ENCODE results near the gene JMJD8. TPM values are rescaled to one million over a fixed set of nuclear protein-coding genes. Genes with fewer than 3 reads are reported as not detected.

Gene JMJD8
- total RNA-seq, 2 experiments from 2014 or later, result 18.2 to 20.5 TPM

DNA sequence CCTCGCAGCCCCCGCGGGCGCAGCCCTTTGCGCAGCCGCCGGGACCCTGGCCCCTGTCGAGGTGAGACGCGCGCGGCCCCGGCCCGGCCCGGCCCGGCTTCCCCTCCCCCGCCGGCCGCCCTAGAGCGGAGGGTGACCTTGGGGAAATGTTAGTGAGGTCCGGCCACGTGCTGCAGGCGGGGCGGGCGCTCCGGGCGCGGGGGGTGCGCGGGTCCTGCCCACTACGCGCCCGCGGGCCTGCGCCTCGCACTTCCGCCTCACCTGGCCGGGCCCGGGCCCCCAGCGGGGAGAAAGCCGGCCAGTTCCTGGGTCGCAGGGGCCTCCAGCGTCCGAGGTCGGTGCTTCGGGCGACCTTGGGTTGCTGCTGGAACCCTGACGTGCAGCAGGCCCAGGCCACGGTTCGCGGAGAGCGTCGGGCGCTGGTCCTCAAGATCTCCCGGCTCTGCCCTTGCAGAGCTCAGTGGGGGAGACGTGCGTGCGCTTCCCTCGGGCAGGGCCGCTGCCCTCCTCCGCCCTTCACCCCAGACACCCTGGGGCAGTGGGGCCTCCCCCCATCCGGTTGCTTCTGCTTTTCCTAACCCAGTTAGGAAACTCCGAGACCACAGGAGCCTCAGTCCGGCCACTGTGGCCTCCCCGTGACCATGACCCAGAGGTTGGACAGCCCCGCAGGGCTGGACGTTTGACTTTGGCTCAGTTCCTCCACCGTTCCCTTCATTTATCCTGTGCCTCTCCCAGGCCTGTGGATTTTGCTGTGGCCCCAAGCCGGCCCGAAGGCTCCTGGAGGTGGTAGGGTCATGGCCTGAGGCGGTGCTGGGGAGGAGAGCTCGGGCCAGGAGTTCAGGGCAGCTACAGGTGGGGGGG, 41.7 kb downstream of the JMJD8 start:
- Mint-ChIP-seq H3K4me1 (ENCODE audit: low read depth) (peaks cover 22% of the 10 kb centered on the region), H3K4me3 (peak overlapping the region; percentile 71), H3K9me3 (no peaks in the 10 kb centered on the region), H3K27me3 (ENCODE audit: low read depth) (no peaks in the 10 kb centered on the region), H3K27ac (no peak overlapping the region), H3K36me3 (ENCODE audit: low read depth) (no peaks in the 10 kb centered on the region)
- intact Hi-C loops (cut with micrococcal nuclease), result no loop called here
- CTCF ChIA-PET, result no interaction called here
- DNase-seq, result peak; percentile 22

DNA sequence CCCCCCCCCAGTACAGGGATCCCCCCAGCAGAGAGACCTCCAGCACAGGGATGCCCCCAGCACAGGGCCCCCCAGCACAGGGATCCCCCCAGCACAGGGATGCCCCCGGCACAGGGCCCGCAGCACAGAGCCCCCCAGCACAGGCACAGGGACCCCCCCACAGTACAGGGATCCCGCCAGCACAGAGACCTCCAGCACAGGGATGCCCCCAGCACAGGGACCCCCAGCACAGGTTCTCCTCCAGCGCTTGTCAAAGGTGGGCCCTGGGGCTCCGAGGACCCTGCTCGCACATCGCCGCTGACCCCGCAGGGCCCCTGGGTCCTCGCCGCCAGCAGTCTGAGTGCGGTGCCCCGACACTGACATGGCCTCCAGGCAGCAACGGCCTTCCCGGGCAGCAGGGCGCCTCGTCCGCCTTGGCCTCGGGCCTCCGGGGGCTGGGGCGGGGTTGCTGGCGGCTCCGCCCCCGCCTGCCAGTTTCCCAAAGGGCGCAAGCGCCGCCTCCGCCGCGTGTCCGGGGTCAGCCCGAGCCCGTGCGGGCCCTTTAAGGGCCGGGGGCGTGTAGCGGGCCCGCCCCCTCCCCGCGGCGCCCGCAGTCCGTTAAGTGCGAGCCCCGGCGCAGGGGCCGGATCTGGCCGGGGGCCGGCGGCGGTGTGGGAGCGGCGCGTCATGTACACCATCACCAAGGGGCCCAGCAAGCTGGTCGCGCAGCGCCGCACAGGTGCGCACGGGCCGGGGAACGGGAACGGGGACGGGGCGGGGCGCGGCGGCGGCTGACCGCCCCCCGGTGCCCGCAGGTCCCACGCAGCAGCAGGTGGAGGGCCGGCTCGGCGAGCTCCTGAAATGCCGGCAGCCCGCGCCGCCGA, 42.6 kb downstream of the JMJD8 start, which contains the start of gene MCRIP2:
TSS of gene MCRIP2 (plus strand) at position 503 of the 863 bp plus-strand sequence. CDS start at position 667, 164 bp downstream.
- intact Hi-C loops (cut with micrococcal nuclease), result no loop called here
- H3K4me1 Mint-ChIP-seq (ENCODE audit: low read depth), result peaks cover 25% of the 10 kb centered on the region
- H3K27ac Mint-ChIP-seq, result no peak within 1 kb of the TSS
- CTCF ChIA-PET, result no interaction called here
- peak; percentile 71 for DNase-seq
- no peaks in the 10 kb centered on the region for H3K27me3 Mint-ChIP-seq (ENCODE audit: low read depth)
- peak within 1 kb of the TSS; percentile 71 for H3K4me3 Mint-ChIP-seq
- no peaks in the 10 kb centered on the region for H3K9me3 Mint-ChIP-seq
- H3K36me3 Mint-ChIP-seq (ENCODE audit: low read depth), result peaks cover 2% of the 10 kb centered on the region

DNA sequence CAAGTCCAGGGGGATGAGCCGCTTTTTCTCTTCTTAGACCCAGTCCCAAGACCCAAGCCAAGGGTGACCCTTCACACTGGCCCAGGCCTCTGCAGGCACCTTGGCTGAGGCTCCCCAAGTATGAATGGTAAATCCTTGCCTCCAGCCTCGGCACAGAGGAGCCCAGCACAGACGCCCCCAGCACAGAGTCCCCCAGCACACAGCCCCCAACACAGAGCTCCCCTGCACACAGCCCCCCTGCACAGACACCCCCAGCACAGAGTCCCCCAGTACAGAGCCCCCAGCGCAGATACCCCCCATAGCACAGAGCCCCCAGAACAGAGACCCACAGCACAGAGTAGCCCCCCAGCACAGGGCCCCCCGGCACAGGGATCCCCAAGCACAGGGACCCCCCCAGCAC, 43.5 kb downstream of the JMJD8 start:
- H3K27ac Mint-ChIP-seq, result no peak overlapping the region
- peak overlapping the region; percentile 24 for H3K4me3 Mint-ChIP-seq
- intact Hi-C loops (cut with micrococcal nuclease), result no loop called here
- no peaks in the 10 kb centered on the region for H3K27me3 Mint-ChIP-seq (ENCODE audit: low read depth)
- peaks cover 2% of the 10 kb centered on the region for H3K36me3 Mint-ChIP-seq (ENCODE audit: low read depth)
- DNase-seq, result no peak
- CTCF ChIA-PET, result no interaction called here
- no peaks in the 10 kb centered on the region for H3K9me3 Mint-ChIP-seq
- peaks cover 25% of the 10 kb centered on the region for H3K4me1 Mint-ChIP-seq (ENCODE audit: low read depth)

DNA sequence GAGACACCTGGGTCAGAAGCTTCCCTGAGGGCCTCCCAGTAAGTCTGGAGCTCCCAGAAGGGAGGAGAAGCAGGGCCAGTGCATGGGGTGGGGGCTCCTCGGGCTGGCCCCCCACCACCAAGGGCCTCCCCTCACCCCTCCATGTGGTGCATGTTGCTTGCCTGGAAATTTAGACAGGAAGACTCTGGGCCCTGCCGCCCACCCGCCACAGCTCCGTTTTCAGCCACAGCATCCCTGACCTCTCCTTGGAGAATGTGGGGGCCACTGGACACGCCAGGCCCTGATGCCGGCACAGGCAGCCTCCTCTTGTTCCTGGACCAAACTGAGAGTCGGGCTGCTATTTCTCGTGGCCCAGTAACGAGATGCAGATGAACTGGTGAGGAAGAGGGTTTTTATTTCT, 45.3 kb downstream of the JMJD8 start:
- Mint-ChIP-seq H3K27ac (no peak overlapping the region), H3K4me1 (ENCODE audit: low read depth) (peaks cover 20% of the 10 kb centered on the region), H3K36me3 (ENCODE audit: low read depth) (peaks cover 10% of the 10 kb centered on the region), H3K4me3 (no peak overlapping the region), H3K9me3 (no peaks in the 10 kb centered on the region), H3K27me3 (ENCODE audit: low read depth) (no peaks in the 10 kb centered on the region)
- no peak for DNase-seq
- intact Hi-C loops (cut with micrococcal nuclease), result no loop called here
- CTCF ChIA-PET, result no interaction called here

DNA sequence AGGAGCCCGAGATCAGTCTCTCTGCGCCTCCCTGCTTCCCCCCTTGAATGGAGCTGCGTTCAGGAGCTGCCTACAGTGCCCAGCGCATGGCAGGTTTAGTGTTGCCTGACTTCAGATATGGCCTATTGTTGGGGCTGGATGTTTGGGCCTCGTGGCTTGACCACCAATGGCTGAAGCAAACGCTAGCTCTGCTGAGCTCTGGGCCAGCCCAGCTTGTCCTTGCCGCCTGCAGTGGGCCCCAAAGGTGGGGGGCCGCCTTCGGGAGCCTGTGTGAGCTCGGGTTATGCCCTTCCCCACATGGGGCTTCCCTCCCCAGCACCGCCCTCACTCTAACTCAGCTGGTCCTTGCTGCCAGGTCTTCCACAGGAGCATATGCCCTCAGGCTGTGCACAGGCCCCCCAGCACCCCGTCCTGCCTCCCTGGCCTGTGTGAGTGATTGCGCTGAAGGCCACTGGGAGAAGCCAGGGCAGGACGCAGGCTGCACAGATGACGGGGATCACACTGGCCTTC, 46.0 kb downstream of the JMJD8 start:
- CTCF ChIA-PET, result no interaction called here
- intact Hi-C loops (cut with micrococcal nuclease), result no loop called here
- Mint-ChIP-seq H3K27me3 (ENCODE audit: low read depth) (no peaks in the 10 kb centered on the region), H3K4me1 (ENCODE audit: low read depth) (peaks cover 15% of the 10 kb centered on the region), H3K36me3 (ENCODE audit: low read depth) (peaks cover 11% of the 10 kb centered on the region), H3K27ac (no peak overlapping the region), H3K9me3 (no peaks in the 10 kb centered on the region), H3K4me3 (no peak overlapping the region)
- DNase-seq, result no peak

DNA sequence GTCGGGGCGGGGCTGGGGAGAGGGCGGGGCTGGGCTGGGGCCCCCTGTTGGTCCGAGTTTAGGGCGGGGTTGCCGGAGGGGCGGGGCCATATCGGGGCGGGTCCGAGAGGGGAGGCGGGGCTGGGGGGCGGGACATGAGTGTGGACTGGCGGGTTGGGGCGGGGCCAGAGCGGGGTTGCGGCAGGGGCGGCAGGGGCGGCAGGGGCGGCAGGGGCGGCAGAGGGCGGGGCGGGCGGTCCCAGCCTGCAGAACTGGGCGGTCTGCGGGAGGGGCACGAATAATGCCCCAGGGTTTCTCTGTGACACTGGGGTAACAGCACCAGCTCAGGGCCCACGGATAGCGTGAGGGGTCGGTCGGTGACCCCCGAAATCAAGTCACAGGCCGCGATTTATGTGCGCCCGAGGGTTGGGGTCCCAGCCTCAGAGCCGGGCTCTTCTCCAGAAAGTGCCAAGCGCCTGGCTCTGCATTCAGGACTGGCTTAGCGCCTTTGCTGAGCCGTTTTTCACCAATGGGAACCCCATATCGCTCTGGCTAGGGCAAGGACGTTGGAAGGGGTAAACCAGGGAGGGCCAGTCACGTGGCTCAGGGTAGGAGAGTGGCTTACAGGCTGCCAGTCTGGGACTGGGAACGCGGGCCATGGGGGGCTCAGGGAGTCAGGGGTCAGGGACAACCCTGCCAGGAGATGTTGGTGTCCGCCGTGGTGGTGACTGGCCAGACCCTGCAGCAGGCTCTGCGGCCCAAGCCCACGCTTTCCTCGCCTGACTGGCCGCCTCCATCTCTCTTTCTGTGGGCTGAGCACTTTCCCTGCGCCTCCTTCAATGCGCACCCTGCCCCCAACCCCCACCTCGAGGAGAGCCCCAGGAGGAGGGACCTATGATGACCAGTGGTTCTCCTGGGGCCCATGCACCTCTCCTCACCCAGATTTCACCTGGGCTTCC, 46.8 kb downstream of the JMJD8 start:
- Mint-ChIP-seq H3K4me1 (ENCODE audit: low read depth) (peaks cover 15% of the 10 kb centered on the region), H3K36me3 (ENCODE audit: low read depth) (peaks cover 11% of the 10 kb centered on the region), H3K4me3 (peak overlapping the region; percentile 90), H3K9me3 (no peaks in the 10 kb centered on the region), H3K27me3 (ENCODE audit: low read depth) (no peaks in the 10 kb centered on the region), H3K27ac (peak overlapping the region; percentile 91)
- peak; percentile 92 for DNase-seq
- intact Hi-C loops (cut with micrococcal nuclease), result loop anchor here (2.0 kb wide), 1 partner anchor 47 kb away; the partner anchor contains the start of gene JMJD8
- CTCF ChIA-PET, result interaction anchor here (1.2 kb wide), 1 partner anchor 11 kb away, joined by 6 read pairs; no protein-coding TSS in a partner anchor

DNA sequence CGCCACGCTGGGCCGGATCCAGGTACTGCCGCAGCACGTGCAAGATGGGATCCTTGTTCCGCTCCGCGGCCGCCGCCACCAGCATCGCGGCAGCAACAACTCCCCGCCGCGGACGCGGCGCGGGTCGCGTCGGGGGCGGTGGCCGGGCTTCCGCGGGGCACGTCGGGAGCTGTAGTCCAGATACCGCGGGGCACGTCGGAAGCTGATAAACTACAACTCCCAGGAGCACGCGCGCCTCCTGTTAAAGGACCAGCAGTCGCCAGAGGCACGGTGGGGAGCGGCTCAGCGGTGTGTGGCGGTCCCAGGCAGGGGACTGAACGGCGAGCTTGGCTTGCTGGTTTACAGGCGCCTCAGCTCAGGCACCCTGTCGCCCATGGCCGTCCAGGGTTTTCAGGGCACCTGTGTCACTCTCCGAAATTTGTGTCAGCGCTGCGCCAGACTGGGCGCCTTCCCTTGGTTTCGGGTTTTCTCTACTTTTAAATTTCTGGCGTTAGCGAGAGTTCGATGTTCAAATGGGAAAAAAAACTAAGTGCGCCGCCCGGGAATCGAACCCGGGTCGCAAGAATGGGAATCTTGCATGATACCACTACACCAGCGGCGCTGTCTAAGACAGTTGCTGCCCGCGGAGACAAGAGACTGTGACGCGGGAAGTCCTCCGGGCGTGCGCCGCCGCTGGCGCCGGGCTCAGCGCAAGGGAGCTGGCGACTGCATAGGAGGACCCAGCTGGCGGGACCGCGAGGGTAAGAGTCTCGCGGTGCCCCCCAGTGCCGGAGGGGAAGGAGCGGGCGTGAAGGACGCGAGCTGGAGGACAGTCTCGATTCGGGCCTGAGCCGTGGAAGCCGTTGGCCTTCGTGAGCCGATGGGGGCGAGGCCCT, 47.7 kb downstream of the JMJD8 start, which contains the start of gene METTL26:
TSS of gene METTL26 (minus strand) at position 100 of the 875 bp plus-strand sequence. CDS start at position 85, 15 bp downstream.
- peaks cover 11% of the 10 kb centered on the region for H3K36me3 Mint-ChIP-seq (ENCODE audit: low read depth)
- peak within 1 kb of the TSS; percentile 91 for H3K27ac Mint-ChIP-seq
- CTCF ChIA-PET, result interaction anchor here (0.6 to 1.2 kb wide), 3 partner anchors 11 to 529 kb away, joined by 3 to 6 read pairs (median 3); no protein-coding TSS in a partner anchor
- intact Hi-C loops (cut with micrococcal nuclease), result loop anchor here (1.0 to 2.0 kb wide), 5 partner anchors 13 to 111 kb away; partner anchors contain the start of genes JMJD8 and WDR90
- peak; percentile 95 for DNase-seq
- H3K4me3 Mint-ChIP-seq, result peak within 1 kb of the TSS; percentile 90
- no peaks in the 10 kb centered on the region for H3K27me3 Mint-ChIP-seq (ENCODE audit: low read depth)
- H3K9me3 Mint-ChIP-seq, result no peaks in the 10 kb centered on the region
- peaks cover 15% of the 10 kb centered on the region for H3K4me1 Mint-ChIP-seq (ENCODE audit: low read depth)

DNA sequence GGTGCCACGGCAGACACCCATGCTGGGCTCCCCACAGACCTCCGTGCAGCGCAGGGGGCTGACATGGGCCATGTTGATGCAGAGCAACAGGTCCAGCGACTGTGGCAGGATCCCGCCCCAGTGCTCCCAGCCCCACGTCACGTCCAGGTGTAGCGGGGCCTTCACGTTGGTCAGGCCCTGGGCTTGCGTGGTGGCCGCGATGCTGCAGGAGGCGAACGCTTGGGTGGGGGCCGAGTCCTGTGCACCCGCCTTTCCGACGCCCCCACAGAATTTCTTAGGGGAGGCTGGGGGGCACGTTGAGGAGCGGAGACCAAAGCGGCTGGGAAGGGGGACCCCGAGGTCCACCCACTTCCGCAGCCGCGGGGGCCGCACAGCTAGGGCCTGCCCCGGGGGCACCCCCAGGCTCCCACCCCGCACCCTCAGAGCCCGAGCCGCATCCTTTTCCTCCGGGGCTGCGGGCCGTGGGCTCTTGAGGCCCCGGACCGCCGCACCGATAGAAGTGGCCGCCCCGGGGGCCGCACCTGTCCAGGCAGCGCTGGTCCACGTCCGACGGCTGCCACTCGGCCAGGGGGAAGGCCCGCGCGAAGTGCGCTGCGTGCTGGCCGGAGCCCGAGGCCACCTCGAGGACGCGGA, 48.4 kb downstream of the JMJD8 start:
- Mint-ChIP-seq H3K9me3 (no peaks in the 10 kb centered on the region), H3K4me3 (peak overlapping the region; percentile 90), H3K36me3 (ENCODE audit: low read depth) (peaks cover 11% of the 10 kb centered on the region), H3K4me1 (ENCODE audit: low read depth) (peaks cover 15% of the 10 kb centered on the region), H3K27ac (no peak overlapping the region), H3K27me3 (ENCODE audit: low read depth) (no peaks in the 10 kb centered on the region)
- CTCF ChIA-PET, result interaction anchor here (0.7 kb wide), 1 partner anchor 529 kb away, joined by 3 read pairs; no protein-coding TSS in a partner anchor
- intact Hi-C loops (cut with micrococcal nuclease), result loop anchor here (1.0 to 2.0 kb wide), 5 partner anchors 14 to 110 kb away; partner anchors contain the start of genes JMJD8 and WDR90
- DNase-seq, result peak; percentile 28

DNA sequence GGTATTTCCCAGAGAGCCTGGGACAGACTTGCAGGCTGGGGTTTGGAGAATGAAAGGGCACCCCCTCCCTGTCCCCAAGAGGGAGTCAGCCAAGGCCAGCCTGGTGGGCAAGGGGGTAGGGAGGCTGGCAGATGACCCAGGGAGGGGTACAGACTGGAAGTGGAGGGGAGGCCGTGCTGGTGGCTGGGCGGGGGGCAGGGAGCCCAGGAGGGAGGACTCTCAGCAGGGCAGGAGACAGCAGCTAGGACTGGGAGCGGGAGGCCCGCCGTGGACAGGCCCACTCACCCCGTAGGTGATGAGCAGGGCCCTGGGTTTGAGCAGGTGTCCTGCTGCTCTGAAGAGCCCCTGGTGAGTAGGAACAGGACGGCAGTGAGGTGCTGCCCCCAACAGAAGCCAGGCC, 49.1 kb downstream of the JMJD8 start:
- Mint-ChIP-seq H3K4me3 (peak overlapping the region; percentile 66), H3K27me3 (ENCODE audit: low read depth) (no peaks in the 10 kb centered on the region), H3K4me1 (ENCODE audit: low read depth) (peaks cover 15% of the 10 kb centered on the region), H3K27ac (no peak overlapping the region), H3K36me3 (ENCODE audit: low read depth) (peaks cover 11% of the 10 kb centered on the region), H3K9me3 (no peaks in the 10 kb centered on the region)
- CTCF ChIA-PET, result no interaction called here
- no peak for DNase-seq
- intact Hi-C loops (cut with micrococcal nuclease), result no loop called here

DNA sequence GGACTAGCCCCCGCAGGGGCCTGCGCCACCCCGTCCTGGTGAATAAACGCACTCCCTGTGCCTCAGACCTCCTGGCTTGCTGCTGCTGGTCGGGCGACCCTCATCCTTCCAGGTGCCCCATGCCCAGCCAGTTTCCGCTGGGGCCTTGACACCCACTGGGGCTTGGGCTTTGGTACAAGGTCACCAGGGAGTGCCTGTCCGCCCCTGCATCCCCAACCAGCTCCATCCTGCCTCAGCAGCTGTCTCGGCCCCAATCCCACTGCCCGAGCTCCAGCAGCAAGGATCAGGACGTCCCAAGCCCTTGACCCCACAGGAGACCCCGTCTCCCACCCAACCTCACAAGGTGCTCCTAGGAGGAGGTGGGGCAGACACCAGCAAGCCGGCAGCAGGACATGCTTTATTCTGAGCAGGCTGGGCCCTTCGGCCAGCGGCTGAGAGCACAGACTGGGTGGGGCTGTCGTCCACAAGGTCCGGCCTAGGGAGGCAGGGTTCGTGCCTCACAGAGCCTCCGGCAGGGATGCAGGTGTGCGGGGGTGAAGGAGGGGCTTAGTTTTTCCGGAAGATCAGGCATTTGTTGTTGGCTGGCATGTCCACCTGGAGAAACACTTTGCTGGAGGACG, 50.0 kb downstream of the JMJD8 start:
- DNase-seq, result no peak
- Mint-ChIP-seq H3K9me3 (no peaks in the 10 kb centered on the region), H3K4me1 (ENCODE audit: low read depth) (peaks cover 15% of the 10 kb centered on the region), H3K4me3 (peak overlapping the region; percentile 45), H3K27ac (no peak overlapping the region), H3K27me3 (ENCODE audit: low read depth) (no peaks in the 10 kb centered on the region), H3K36me3 (ENCODE audit: low read depth) (peaks cover 11% of the 10 kb centered on the region)
- CTCF ChIA-PET, result interaction anchor here (0.6 kb wide), 1 partner anchor 212 kb away, joined by 3 read pairs; no protein-coding TSS in a partner anchor
- intact Hi-C loops (cut with micrococcal nuclease), result no loop called here

All from activated naive CD4-positive, alpha-beta T cell treated with anti-CD3 and anti-CD28 coated beads for 36 hours (primary cell).